ENCODE measurements around the gene PAGR1. TPM values are rescaled to one million over a fixed set of nuclear protein-coding genes. Genes with fewer than 3 reads are reported as not detected.

The PAGR1 gene
- total RNA-seq, 1 donor: 20.7 TPM

DNA sequence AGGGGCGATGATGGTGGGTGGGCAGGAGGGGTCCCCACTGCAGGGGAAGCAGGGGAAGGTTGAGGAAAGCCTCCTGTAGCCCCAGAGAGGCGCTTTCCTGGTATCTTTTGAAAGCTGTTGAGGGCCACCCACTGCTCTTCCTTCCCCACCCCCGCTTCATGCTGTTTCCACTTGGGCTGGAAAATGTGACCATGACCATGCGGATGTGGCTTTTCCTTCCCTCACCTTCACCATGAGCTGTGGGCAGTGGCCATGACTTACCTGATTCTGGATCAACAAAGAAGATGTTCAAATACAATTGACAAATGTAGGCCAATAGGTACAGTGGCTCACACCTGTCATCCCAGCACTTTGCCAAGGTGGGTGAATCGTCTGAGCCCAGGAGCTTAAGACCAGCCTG, 18.1 kb downstream of the PAGR1 start:
- DNase-seq (ENCODE audit: low read depth): no peak
- TF ChIP-seq, protein P1, sequence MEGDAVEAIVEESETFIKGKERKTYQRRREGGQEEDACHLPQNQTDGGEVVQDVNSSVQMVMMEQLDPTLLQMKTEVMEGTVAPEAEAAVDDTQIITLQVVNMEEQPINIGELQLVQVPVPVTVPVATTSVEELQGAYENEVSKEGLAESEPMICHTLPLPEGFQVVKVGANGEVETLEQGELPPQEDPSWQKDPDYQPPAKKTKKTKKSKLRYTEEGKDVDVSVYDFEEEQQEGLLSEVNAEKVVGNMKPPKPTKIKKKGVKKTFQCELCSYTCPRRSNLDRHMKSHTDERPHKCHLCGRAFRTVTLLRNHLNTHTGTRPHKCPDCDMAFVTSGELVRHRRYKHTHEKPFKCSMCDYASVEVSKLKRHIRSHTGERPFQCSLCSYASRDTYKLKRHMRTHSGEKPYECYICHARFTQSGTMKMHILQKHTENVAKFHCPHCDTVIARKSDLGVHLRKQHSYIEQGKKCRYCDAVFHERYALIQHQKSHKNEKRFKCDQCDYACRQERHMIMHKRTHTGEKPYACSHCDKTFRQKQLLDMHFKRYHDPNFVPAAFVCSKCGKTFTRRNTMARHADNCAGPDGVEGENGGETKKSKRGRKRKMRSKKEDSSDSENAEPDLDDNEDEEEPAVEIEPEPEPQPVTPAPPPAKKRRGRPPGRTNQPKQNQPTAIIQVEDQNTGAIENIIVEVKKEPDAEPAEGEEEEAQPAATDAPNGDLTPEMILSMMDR (IDR thresholded peaks at IDR 0.05; ENCODE audit: insufficient read depth, low read depth, low read length): no peak

GRCh38 chr16:29835926-29836325, 20.0 kb downstream of the PAGR1 start:
- H3K4me3 ChIP-seq (ENCODE audit: low read depth, low read length): no peak overlapping the region
- no peak for DNase-seq (ENCODE audit: low read depth)
- TF ChIP-seq, protein P1 (IDR thresholded peaks at IDR 0.05; ENCODE audit: insufficient read depth, low read depth, low read length): no peak

More for the DNA sequence above, 18.1 kb downstream of the PAGR1 start:
- H3K4me3 ChIP-seq (ENCODE audit: low read depth, low read length): no peak overlapping the region

GRCh38 chr16:29836623-29837022, 20.7 kb downstream of the PAGR1 start:
- H3K4me3 ChIP-seq (ENCODE audit: low read depth, low read length): no peak overlapping the region
- TF ChIP-seq, protein P1 (IDR thresholded peaks at IDR 0.05; ENCODE audit: insufficient read depth, low read depth, low read length): no peak
- no peak for DNase-seq (ENCODE audit: low read depth)

DNA sequence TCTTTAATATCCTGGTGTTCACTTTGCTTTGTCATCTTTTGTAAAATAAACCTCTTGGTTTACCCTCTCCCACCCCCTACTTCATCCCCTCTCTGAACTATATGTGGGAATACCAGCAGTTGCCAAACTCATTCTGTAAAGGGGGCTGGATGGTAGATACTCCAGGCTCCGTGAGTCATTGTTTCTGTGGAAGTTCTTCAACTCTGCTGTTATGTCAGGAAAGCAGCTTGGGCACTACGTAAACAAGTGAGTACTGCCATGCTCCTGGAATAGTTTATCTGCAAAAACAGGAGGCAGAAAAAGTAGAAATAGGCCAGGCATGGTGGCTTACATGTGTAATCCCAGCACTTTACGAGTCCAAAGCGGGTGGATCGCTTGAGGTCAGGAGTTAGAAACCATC, 21.9 kb downstream of the PAGR1 start:
- TF ChIP-seq, protein P1 (IDR thresholded peaks at IDR 0.05; ENCODE audit: insufficient read depth, low read depth, low read length): no peak
- DNase-seq (ENCODE audit: low read depth): no peak
- H3K4me3 ChIP-seq (ENCODE audit: low read depth, low read length): no peak overlapping the region

DNA sequence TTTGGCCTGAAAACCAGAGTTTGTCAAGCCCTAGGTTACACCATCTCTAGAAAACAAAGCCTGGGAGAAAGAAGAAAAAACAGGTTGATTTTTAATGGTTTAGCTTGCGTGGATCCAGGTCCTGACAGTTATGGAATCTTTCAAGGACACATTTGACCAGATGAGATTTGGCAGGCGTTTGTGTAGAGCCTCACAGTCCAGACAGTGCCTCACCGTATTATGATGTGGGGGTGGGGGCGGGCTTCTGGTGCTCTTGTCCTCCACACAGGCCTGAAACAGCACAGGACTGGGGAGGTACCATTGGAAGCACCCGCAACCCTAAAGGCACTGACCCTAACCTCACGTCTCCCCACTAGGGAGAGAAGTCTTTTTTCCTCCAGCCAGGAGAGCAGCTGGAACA, 23.9 kb downstream of the PAGR1 start:
- no peak overlapping the region for H3K4me3 ChIP-seq (ENCODE audit: low read depth, low read length)
- TF ChIP-seq, protein P1 (IDR thresholded peaks at IDR 0.05; ENCODE audit: insufficient read depth, low read depth, low read length): no peak
- no peak for DNase-seq (ENCODE audit: low read depth)

DNA sequence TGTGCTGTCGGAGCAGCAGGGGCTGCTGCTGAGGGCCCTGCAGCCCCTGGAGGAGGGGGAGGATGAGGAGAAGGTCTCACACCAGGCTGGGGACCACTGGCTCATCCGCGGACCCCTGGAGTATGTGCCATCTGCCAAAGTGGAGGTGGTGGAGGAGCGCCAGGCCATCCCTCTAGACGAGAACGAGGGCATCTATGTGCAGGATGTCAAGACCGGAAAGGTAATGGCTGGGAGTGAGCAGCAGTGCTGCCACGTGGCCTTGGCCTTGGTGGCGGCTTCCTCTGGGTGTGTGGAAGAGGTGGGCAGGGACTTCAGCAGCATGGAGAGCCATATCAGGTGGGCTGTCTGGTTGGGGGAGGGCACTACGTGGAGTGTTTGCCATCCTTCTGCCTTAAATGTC, 24.3 kb downstream of the PAGR1 start:
- no peak overlapping the region for H3K4me3 ChIP-seq (ENCODE audit: low read depth, low read length)
- TF ChIP-seq, protein P1 (IDR thresholded peaks at IDR 0.05; ENCODE audit: insufficient read depth, low read depth, low read length): no peak
- DNase-seq (ENCODE audit: low read depth): no peak

- TF ChIP-seq, protein P1 (IDR thresholded peaks at IDR 0.05; ENCODE audit: insufficient read depth, low read depth, low read length): no peak
- no peak for DNase-seq (ENCODE audit: low read depth)
- H3K4me3 ChIP-seq (ENCODE audit: low read depth, low read length): no peak overlapping the region
Measured at GRCh38 chr16:29841631-29842030, 25.7 kb downstream of the PAGR1 start.
